Hepatocyte (in vitro differentiated cells): Measurements from ENCODE around the gene CHAMP1. TPM values are rescaled to one million over a fixed set of nuclear protein-coding genes. Genes with fewer than 3 reads are reported as not detected.

ENCODE experiments used
- DNase-seq: peaks from one replicate; pipeline ENCODE4 v3.0.0-alpha.2; 2016; ENCODE audit warnings: low spot score
- H2AFZ ChIP-seq: fragments of 200-600 bp; sonication (generic); 2 replicates; pipeline ENCODE4 v1.6.0; 2016; ENCODE audit warnings: antibody characterized with exemption, mild to moderate bottlenecking
- H3K27ac ChIP-seq: fragments of 200-600 bp; sonication (generic); 2 replicates; pipeline ENCODE4 v1.5.1; 2016; ENCODE audit warnings: mild to moderate bottlenecking
- H3K27me3 ChIP-seq: fragments of 200-600 bp; sonication (generic); 2 replicates; pipeline ENCODE4 v1.6.1; 2016
- H3K36me3 ChIP-seq: fragments of 200-600 bp; sonication (generic); replicated peaks from 2 replicates; pipeline ENCODE4 v1.5.1; 2016; ENCODE audit warnings: low read depth; ENCODE audit not compliant: insufficient read depth
- H3K4me1 ChIP-seq: fragments of 200-600 bp; sonication (generic); 2 replicates; pipeline ENCODE4 v1.5.1; 2016; ENCODE audit warnings: mild to moderate bottlenecking, moderate library complexity; ENCODE audit not compliant: insufficient read depth
- H3K4me2 ChIP-seq: fragments of 200-600 bp; sonication (generic); 2 replicates; pipeline ENCODE4 v1.6.0; 2016
- H3K4me3 ChIP-seq: fragments of 200-600 bp; sonication (generic); 2 replicates; pipeline ENCODE4 v1.5.1; 2016; ENCODE audit warnings: mild to moderate bottlenecking
- H3K79me2 ChIP-seq: fragments of 200-600 bp; sonication (generic); 2 replicates; pipeline ENCODE4 v1.6.0; 2017; ENCODE audit warnings: mild to moderate bottlenecking
- H3K9me2 ChIP-seq: fragments of 200-600 bp; sonication (generic); replicated peaks from 2 replicates; pipeline ENCODE4 v1.6.0; 2017; ENCODE audit warnings: mild to moderate bottlenecking; ENCODE audit not compliant: insufficient read depth
- H3K9me3 ChIP-seq: fragments of 200-600 bp; sonication (generic); 2 replicates; pipeline ENCODE4 v1.5.1; 2016; ENCODE audit warnings: low read depth, mild to moderate bottlenecking
- H4K20me1 ChIP-seq: fragments of 200-600 bp; sonication (generic); 2 replicates; pipeline ENCODE4 v1.6.0; 2016; ENCODE audit warnings: mild to moderate bottlenecking; ENCODE audit not compliant: insufficient read depth, poor library complexity, severe bottlenecking
- CTCF ChIP-seq: fragments of 200-600 bp; sonication (generic); IDR thresholded peaks from 2 replicates; pipeline ENCODE4 v1.5.1; 2016; ENCODE audit warnings: antibody characterized with exemption, mild to moderate bottlenecking; ENCODE audit not compliant: poor library complexity
- EZH2 ChIP-seq: fragments of 200-600 bp; sonication (generic); IDR thresholded peaks from 2 replicates; pipeline ENCODE4 v1.6.1; 2016; ENCODE audit warnings: antibody characterized with exemption, mild to moderate bottlenecking, borderline replicate concordance
- EZH2phosphoT487 ChIP-seq: fragments of 200-600 bp; sonication (generic); IDR thresholded peaks from one replicate; pipeline ENCODE4 v1.6.1; 2018; ENCODE audit warnings: antibody characterized with exemption, mild to moderate bottlenecking, low read depth, moderate library complexity; ENCODE audit not compliant: unreplicated experiment, severe bottlenecking
- WGBS: methylation state at CpG from one replicate; pipeline ENCODE4 v1.1.6; 2016; ENCODE audit warnings: low lambda C conversion rate; ENCODE audit errors: missing lambda C conversion rate; 5-methylcytosine and 5-hydroxymethylcytosine counted together
- polyA plus RNA-seq: library from polyadenylated mRNA; unstranded; fragments of >200 nt; fragmentation: Nextera tagmentation; extraction: Ambion mirVana; gene quantifications from 2 replicates; pipeline ENCODE4 v1.2.1, GENCODE V29; 2016
- total RNA-seq: library from RNA; depleted of rRNA; stranded (reverse); fragments of >200 nt; gene quantifications from 2 replicates; pipeline ENCODE4 v1.2.3, GENCODE V29; 2014

The CHAMP1 gene
- total and polyA plus RNA-seq, 2 experiments from 2014 or later, result 6.6 to 12.8 TPM

- H3K9me2 ChIP-seq, result no peaks in the 10 kb centered on the region
- no peaks in the 10 kb centered on the region for H3K9me3 ChIP-seq
- TF ChIP-seq CTCF (no peak), EZH2 (no peak), EZH2phosphoT487 (no peak)
- H3K4me2 ChIP-seq, result no peak overlapping the region
- no peak overlapping the region for H2AFZ ChIP-seq
- no peak overlapping the region for H3K4me3 ChIP-seq
- WGBS, result 96% methylated on average over 6 of the region's 6 CpGs
- H3K27ac ChIP-seq, result no peak overlapping the region
- no peak for DNase-seq
- H3K27me3 ChIP-seq, result no peaks in the 10 kb centered on the region
- no peaks in the 10 kb centered on the region for H3K79me2 ChIP-seq
- H4K20me1 ChIP-seq, result no peaks in the 10 kb centered on the region
- peaks cover 4% of the 10 kb centered on the region for H3K36me3 ChIP-seq
- H3K4me1 ChIP-seq, result no peaks in the 10 kb centered on the region
These were observed 45.7 kb upstream of the CHAMP1 start for GRCh38 chr13:114268344-114269280.

- Histone ChIP-seq H3K4me1 (no peaks in the 10 kb centered on the region), H3K4me3 (no peak overlapping the region), H4K20me1 (no peaks in the 10 kb centered on the region), H3K79me2 (no peaks in the 10 kb centered on the region), H3K4me2 (no peak overlapping the region), H3K36me3 (peaks cover 4% of the 10 kb centered on the region), H3K27ac (no peak overlapping the region), H3K9me2 (no peaks in the 10 kb centered on the region), H3K9me3 (no peaks in the 10 kb centered on the region), H2AFZ (no peak overlapping the region), H3K27me3 (no peaks in the 10 kb centered on the region)
- WGBS, result 92% methylated on average over 4 of the region's 4 CpGs
- no peak for DNase-seq
- no peak for TF ChIP-seq EZH2phosphoT487
- TF ChIP-seq EZH2, result no peak
- no peak for TF ChIP-seq CTCF
These were observed 45.0 kb upstream of the CHAMP1 start for GRCh38 chr13:114269281-114269770.

- no peak for DNase-seq
- H3K9me3 ChIP-seq, result no peaks in the 10 kb centered on the region
- no peak overlapping the region for H2AFZ ChIP-seq
- 92% methylated on average over 2 of the region's 2 CpGs for WGBS
- H3K27me3 ChIP-seq, result no peaks in the 10 kb centered on the region
- H3K27ac ChIP-seq, result no peak overlapping the region
- no peaks in the 10 kb centered on the region for H4K20me1 ChIP-seq
- H3K4me3 ChIP-seq, result no peak overlapping the region
- H3K4me2 ChIP-seq, result no peak overlapping the region
- H3K36me3 ChIP-seq, result peaks cover 4% of the 10 kb centered on the region
- no peaks in the 10 kb centered on the region for H3K79me2 ChIP-seq
- no peaks in the 10 kb centered on the region for H3K9me2 ChIP-seq
- no peak for TF ChIP-seq CTCF
- no peak for TF ChIP-seq EZH2
- no peak for TF ChIP-seq EZH2phosphoT487
- no peaks in the 10 kb centered on the region for H3K4me1 ChIP-seq
These were observed 41.3 kb upstream of the CHAMP1 start for GRCh38 chr13:114272977-114273376.
